Neural cell (in vitro differentiated cells): ENCODE measurements around the gene AOAH.

Experiments
- CTCF ChIP-seq: fragments of 450-650 bp; IDR thresholded peaks from 2 replicates; pipeline ENCODE4 v1.5.1; 2014; ENCODE audit warnings: antibody characterized with exemption, mild to moderate bottlenecking, moderate library complexity; ENCODE audit not compliant: poor library complexity, severe bottlenecking
- EP300 ChIP-seq: fragments of 450-650 bp; conservative IDR thresholded peaks from 2 replicates; pipeline ENCODE4 v1.6.1; 2014; ENCODE audit warnings: antibody characterized with exemption, mild to moderate bottlenecking, moderate library complexity; ENCODE audit not compliant: poor library complexity, severe bottlenecking
- EZH2 ChIP-seq: fragments of 200-600, 300-800 bp; shearing (Covaris generic), sonication (generic); IDR thresholded peaks from 2 replicates; pipeline ENCODE4 v1.6.1; 2014; ENCODE audit warnings: antibody characterized with exemption, low read length, borderline replicate concordance, mild to moderate bottlenecking; ENCODE audit not compliant: insufficient read depth, poor library complexity, severe bottlenecking
- POLR2AphosphoS5 ChIP-seq: IDR thresholded peaks from 2 replicates; pipeline ENCODE4 v1.6.1; 2012
- RAD21 ChIP-seq: fragments of 450-650 bp; conservative IDR thresholded peaks from 2 replicates; pipeline ENCODE4 v1.6.1; 2014; ENCODE audit warnings: antibody characterized with exemption, mild to moderate bottlenecking, moderate library complexity
- REST ChIP-seq: IDR thresholded peaks from 2 replicates; pipeline ENCODE4 v1.6.1; 2012; ENCODE audit warnings: borderline replicate concordance
- SMC3 ChIP-seq: fragments of 450-650 bp; conservative IDR thresholded peaks from 2 replicates; pipeline ENCODE4 v1.6.1; 2014; ENCODE audit warnings: antibody characterized with exemption, mild to moderate bottlenecking, moderate library complexity; ENCODE audit not compliant: poor library complexity
- TAF1 ChIP-seq: IDR thresholded peaks from 2 replicates; pipeline ENCODE4 v1.6.1; 2012; ENCODE audit warnings: low read depth

- TF ChIP-seq CTCF, result no peak
- no peak for TF ChIP-seq EP300
- no peak for TF ChIP-seq REST
- no peak for TF ChIP-seq SMC3
- TF ChIP-seq RAD21, result no peak
- no peak for TF ChIP-seq POLR2AphosphoS5
- TF ChIP-seq EZH2, result no peak
- TF ChIP-seq TAF1, result no peak
These were observed 179.0 kb downstream of the AOAH start for GRCh38 chr7:36545291-36545690.
